DND-41 (cell line): ENCODE results near the gene CYP2W1.

Experiments
- ATAC-seq: fragments of 200-7000 bp; cut with Tn5 transposase; 3 replicates; pipeline ENCODE4 v1.9.1; 2021; ENCODE audit warnings: low read depth; ENCODE audit not compliant: insufficient read depth
- DNase-seq: peaks from one replicate; pipeline ENCODE4 v3.0.0-alpha.2; 2020
- H2AFZ ChIP-seq: 2 replicates; pipeline ENCODE4 v1.6.0; 2012; ENCODE audit warnings: low read depth, low read length
- H3K27ac ChIP-seq: 2 replicates; pipeline ENCODE4 v1.5.1; 2012; ENCODE audit warnings: low read length, inconsistent platforms
- H3K27me3 ChIP-seq: fragments of 200-600 bp; sonication (generic); 2 replicates; pipeline ENCODE4 v1.6.0; 2012; ENCODE audit warnings: low read length, mild to moderate bottlenecking, inconsistent platforms; ENCODE audit not compliant: insufficient read depth, poor library complexity
- H3K36me3 ChIP-seq: 2 replicates; pipeline ENCODE4 v1.5.1; 2012; ENCODE audit warnings: low read length, inconsistent platforms; ENCODE audit not compliant: insufficient read depth
- H3K4me1 ChIP-seq: 2 replicates; pipeline ENCODE4 v1.5.1; 2012; ENCODE audit warnings: mild to moderate bottlenecking, low read length; ENCODE audit not compliant: insufficient read depth
- H3K4me2 ChIP-seq: 2 replicates; pipeline ENCODE4 v1.6.0; 2012; ENCODE audit warnings: mild to moderate bottlenecking, moderate library complexity, low read length, inconsistent platforms; ENCODE audit not compliant: insufficient read depth
- H3K4me3 ChIP-seq, 2 experiments: fragments of 200-600 bp in 1 of 2; shearing (Covaris generic) in 1 of 2; 2 replicates each; pipeline ENCODE4 v1.5.1; 2012 to 2016; ENCODE audit warnings: inconsistent platforms in 2 of 2, low read length in 2 of 2, mild to moderate bottlenecking in 2 of 2, low read depth in 1 of 2, moderate library complexity in 1 of 2
- H3K79me2 ChIP-seq: 2 replicates; pipeline ENCODE4 v1.6.0; 2012; ENCODE audit warnings: low read length, inconsistent platforms; ENCODE audit not compliant: insufficient read depth
- H3K9ac ChIP-seq: 2 replicates; pipeline ENCODE4 v1.6.0; 2012; ENCODE audit warnings: low read depth, mild to moderate bottlenecking, inconsistent platforms, low read length, moderate library complexity
- H3K9me3 ChIP-seq: 2 replicates; pipeline ENCODE4 v1.5.1; 2012; ENCODE audit warnings: low read length, moderate library complexity, mild to moderate bottlenecking, inconsistent platforms; ENCODE audit not compliant: insufficient read depth, severe bottlenecking
- H4K20me1 ChIP-seq: 2 replicates; pipeline ENCODE4 v1.6.0; 2012; ENCODE audit warnings: low read length; ENCODE audit not compliant: insufficient read depth
- CTCF ChIP-seq: IDR thresholded peaks from 2 replicates; pipeline ENCODE4 v1.5.1; 2012; ENCODE audit warnings: borderline replicate concordance, low read length, moderate library complexity, mild to moderate bottlenecking; ENCODE audit not compliant: poor library complexity, severe bottlenecking; ENCODE audit errors: extremely low read depth
- EZH2 ChIP-seq: IDR thresholded peaks from 3 replicates; pipeline ENCODE4 v1.6.1; 2012; ENCODE audit warnings: borderline replicate concordance, low read depth, mild to moderate bottlenecking, moderate library complexity, low read length, inconsistent platforms; ENCODE audit not compliant: severe bottlenecking

The CYP2W1 gene

GRCh38 chr7:964401-965231 lies 18.4 kb upstream of the CYP2W1 start:
- ATAC-seq, result no peak
- H3K9ac ChIP-seq, result no peak overlapping the region
- H2AFZ ChIP-seq, result no peak overlapping the region
- H3K4me3 ChIP-seq, result no peak overlapping the region
- no peak overlapping the region for H3K27ac ChIP-seq
- TF ChIP-seq EZH2 (no peak), CTCF (no peak)
- no peaks in the 10 kb centered on the region for H3K27me3 ChIP-seq
- H3K9me3 ChIP-seq, result no peaks in the 10 kb centered on the region
- no peaks in the 10 kb centered on the region for H3K4me1 ChIP-seq
- H3K79me2 ChIP-seq, result peaks cover 7% of the 10 kb centered on the region; the same call in 1 of the 2 replicates
- no peak overlapping the region for H3K4me2 ChIP-seq
- no peak for DNase-seq
- H3K36me3 ChIP-seq, result peaks cover 34% of the 10 kb centered on the region
- peaks cover 25% of the 10 kb centered on the region for H4K20me1 ChIP-seq

GRCh38 chr7:966291-967069 lies 16.5 kb upstream of the CYP2W1 start:
- ATAC-seq, result no peak
- H3K9me3 ChIP-seq, result no peaks in the 10 kb centered on the region
- no peak overlapping the region for H3K27ac ChIP-seq
- no peak overlapping the region for H2AFZ ChIP-seq
- no peaks in the 10 kb centered on the region for H3K27me3 ChIP-seq
- H3K4me3 ChIP-seq, result no peak overlapping the region
- H3K36me3 ChIP-seq, result peaks cover 49% of the 10 kb centered on the region
- H4K20me1 ChIP-seq, result peaks cover 38% of the 10 kb centered on the region
- H3K9ac ChIP-seq, result no peak overlapping the region
- TF ChIP-seq CTCF (no peak), EZH2 (no peak)
- no peak overlapping the region for H3K4me2 ChIP-seq
- DNase-seq, result no peak
- H3K4me1 ChIP-seq, result no peaks in the 10 kb centered on the region
- H3K79me2 ChIP-seq, result peaks cover 23% of the 10 kb centered on the region

- H2AFZ ChIP-seq, result no peak overlapping the region
- H3K79me2 ChIP-seq, result peaks cover 34% of the 10 kb centered on the region
- H4K20me1 ChIP-seq, result peaks cover 46% of the 10 kb centered on the region
- H3K27ac ChIP-seq, result no peak overlapping the region
- H3K4me2 ChIP-seq, result no peak overlapping the region
- H3K4me3 ChIP-seq, result no peak overlapping the region
- no peaks in the 10 kb centered on the region for H3K9me3 ChIP-seq
- peaks cover 8% of the 10 kb centered on the region for H3K4me1 ChIP-seq
- no peak for TF ChIP-seq EZH2
- TF ChIP-seq CTCF, result no peak
- no peak for ATAC-seq
- H3K36me3 ChIP-seq, result peaks cover 58% of the 10 kb centered on the region
- no peak overlapping the region for H3K9ac ChIP-seq
- no peak for DNase-seq
- H3K27me3 ChIP-seq, result no peaks in the 10 kb centered on the region
Measured at GRCh38 chr7:967361-968082, 15.5 kb upstream of the CYP2W1 start.
